ENCODE measurements around the gene HTRA1.

The HTRA1 gene

GRCh38 chr10:122463466-122464249 is 2.3 kb downstream of the HTRA1 start:
- Mint-ChIP-seq H3K9me3 (no peaks in the 10 kb centered on the region), H3K36me3 (no peaks in the 10 kb centered on the region), H3K4me3 (peak overlapping the region; percentile 71), H3K4me1 (peaks cover 27% of the 10 kb centered on the region), H3K27ac (no peak overlapping the region)
- ATAC-seq, result no peak
- DNase-seq (ENCODE audit: low spot score in 2 of 2), result no peak

GRCh38 chr10:122464250-122464510 is 2.8 kb downstream of the HTRA1 start:
- ATAC-seq (no peak), DNase-seq (ENCODE audit: low spot score in 2 of 2) (no peak)
- Mint-ChIP-seq H3K36me3 (no peaks in the 10 kb centered on the region), H3K9me3 (no peaks in the 10 kb centered on the region), H3K4me3 (no peak overlapping the region), H3K4me1 (peaks cover 22% of the 10 kb centered on the region), H3K27ac (no peak overlapping the region)

GRCh38 chr10:122464586-122464985 is 3.2 kb downstream of the HTRA1 start:
- ATAC-seq (no peak), DNase-seq (ENCODE audit: low spot score in 2 of 2) (no peak)
- H3K4me3 Mint-ChIP-seq, result no peak overlapping the region
- no peak overlapping the region for H3K27ac Mint-ChIP-seq
- no peaks in the 10 kb centered on the region for H3K9me3 Mint-ChIP-seq
- H3K4me1 Mint-ChIP-seq, result peaks cover 20% of the 10 kb centered on the region
- no peaks in the 10 kb centered on the region for H3K36me3 Mint-ChIP-seq

GRCh38 chr10:122465401-122466040 is 4.2 kb downstream of the HTRA1 start:
- H3K4me1 Mint-ChIP-seq, result peaks cover 18% of the 10 kb centered on the region

GRCh38 chr10:122466951-122467381 is 5.6 kb downstream of the HTRA1 start:
- DNase-seq (ENCODE audit: low spot score in 2 of 2) (no peak), ATAC-seq (no peak)
- Mint-ChIP-seq H3K36me3 (no peaks in the 10 kb centered on the region), H3K9me3 (no peaks in the 10 kb centered on the region), H3K27ac (no peak overlapping the region), H3K4me3 (no peak overlapping the region), H3K4me1 (peaks cover 15% of the 10 kb centered on the region)

More at GRCh38 chr10:122465401-122466040, 4.2 kb downstream of the HTRA1 start:
- H3K9me3 Mint-ChIP-seq, result no peaks in the 10 kb centered on the region
- H3K36me3 Mint-ChIP-seq, result no peaks in the 10 kb centered on the region
- no peak overlapping the region for H3K27ac Mint-ChIP-seq
- no peak overlapping the region for H3K4me3 Mint-ChIP-seq
- DNase-seq (ENCODE audit: low spot score in 2 of 2) (no peak), ATAC-seq (no peak)

GRCh38 chr10:122467701-122468100 is 6.3 kb downstream of the HTRA1 start:
- Mint-ChIP-seq H3K27ac (no peak overlapping the region), H3K36me3 (no peaks in the 10 kb centered on the region), H3K9me3 (no peaks in the 10 kb centered on the region), H3K4me1 (peaks cover 11% of the 10 kb centered on the region), H3K4me3 (no peak overlapping the region)
- ATAC-seq (no peak), DNase-seq (ENCODE audit: low spot score in 2 of 2) (no peak)

- no peaks in the 10 kb centered on the region for H3K36me3 Mint-ChIP-seq
- H3K4me3 Mint-ChIP-seq, result no peak overlapping the region
- ATAC-seq, result no peak
- no peaks in the 10 kb centered on the region for H3K9me3 Mint-ChIP-seq
- H3K27ac Mint-ChIP-seq, result no peak overlapping the region
- DNase-seq (ENCODE audit: low spot score in 2 of 2), result no peak
- peaks cover 3% of the 10 kb centered on the region for H3K4me1 Mint-ChIP-seq
Measured at GRCh38 chr10:122468307-122468925, 7.1 kb downstream of the HTRA1 start.

GRCh38 chr10:122468926-122469781 is 7.8 kb downstream of the HTRA1 start:
- Mint-ChIP-seq H3K9me3 (no peaks in the 10 kb centered on the region), H3K36me3 (no peaks in the 10 kb centered on the region), H3K4me1 (peaks cover 1% of the 10 kb centered on the region), H3K27ac (no peak overlapping the region), H3K4me3 (no peak overlapping the region)
- DNase-seq (ENCODE audit: low spot score in 2 of 2) (no peak), ATAC-seq (no peak)

- Mint-ChIP-seq H3K4me3 (no peak overlapping the region), H3K36me3 (no peaks in the 10 kb centered on the region), H3K9me3 (no peaks in the 10 kb centered on the region), H3K27ac (no peak overlapping the region), H3K4me1 (peaks cover 6% of the 10 kb centered on the region)
- no peak for DNase-seq (ENCODE audit: low spot score in 2 of 2)
- ATAC-seq, result no peak
Measured at GRCh38 chr10:122469848-122470247, 8.5 kb downstream of the HTRA1 start.

GRCh38 chr10:122471531-122472177 is 10.3 kb downstream of the HTRA1 start:
- peaks cover 6% of the 10 kb centered on the region for H3K4me1 Mint-ChIP-seq
- H3K4me3 Mint-ChIP-seq, result no peak overlapping the region
- no peaks in the 10 kb centered on the region for H3K36me3 Mint-ChIP-seq
- H3K9me3 Mint-ChIP-seq, result no peaks in the 10 kb centered on the region
- ATAC-seq (no peak), DNase-seq (ENCODE audit: low spot score in 2 of 2) (no peak)
- H3K27ac Mint-ChIP-seq, result no peak overlapping the region

- H3K36me3 Mint-ChIP-seq, result no peaks in the 10 kb centered on the region
- H3K4me3 Mint-ChIP-seq, result no peak overlapping the region
- H3K9me3 Mint-ChIP-seq, result no peaks in the 10 kb centered on the region
- peaks cover 6% of the 10 kb centered on the region for H3K4me1 Mint-ChIP-seq
- ATAC-seq, result no peak
- H3K27ac Mint-ChIP-seq, result no peak overlapping the region
- DNase-seq (ENCODE audit: low spot score in 2 of 2), result no peak
Measured at GRCh38 chr10:122473116-122473515, 11.8 kb downstream of the HTRA1 start.

- Mint-ChIP-seq H3K4me3 (no peak overlapping the region), H3K36me3 (no peaks in the 10 kb centered on the region), H3K9me3 (no peaks in the 10 kb centered on the region), H3K4me1 (peaks cover 6% of the 10 kb centered on the region), H3K27ac (no peak overlapping the region)
- ATAC-seq (no peak), DNase-seq (ENCODE audit: low spot score in 2 of 2) (no peak)
Measured at GRCh38 chr10:122474131-122474818, 12.9 kb downstream of the HTRA1 start.

GRCh38 chr10:122475100-122475499 is 13.7 kb downstream of the HTRA1 start:
- Mint-ChIP-seq H3K4me3 (no peak overlapping the region), H3K4me1 (peaks cover 6% of the 10 kb centered on the region), H3K9me3 (no peaks in the 10 kb centered on the region), H3K36me3 (no peaks in the 10 kb centered on the region), H3K27ac (no peak overlapping the region)
- ATAC-seq, result no peak
- no peak for DNase-seq (ENCODE audit: low spot score in 2 of 2)

- Mint-ChIP-seq H3K27ac (no peak overlapping the region), H3K4me1 (peaks cover 6% of the 10 kb centered on the region)
Measured at GRCh38 chr10:122475591-122476332, 14.4 kb downstream of the HTRA1 start.

More at GRCh38 chr10:122475591-122476332, 14.4 kb downstream of the HTRA1 start:
- H3K4me3 Mint-ChIP-seq, result no peak overlapping the region
- ATAC-seq (no peak), DNase-seq (ENCODE audit: low spot score in 2 of 2) (no peak)
- no peaks in the 10 kb centered on the region for H3K9me3 Mint-ChIP-seq
- H3K36me3 Mint-ChIP-seq, result no peaks in the 10 kb centered on the region

Data from stimulated activated effector memory CD8-positive, alpha-beta T cell treated with anti-CD3 and anti-CD28 coated beads, Interleukin-12 subunit alpha, Interleukin-12 subunit beta, amount 100 ng/mL, for 72 hours (primary cell).